ENCODE measurements around the gene CMIP. TPM values are rescaled to one million over a fixed set of nuclear protein-coding genes. Genes with fewer than 3 reads are reported as not detected.

The CMIP gene
- total and polyA plus RNA-seq, 10 of the 15 experiments (the other 5 are each of a cell fraction or from before 2014, with no cell fraction given), result 1.2 to 43.2 (median 4.4) TPM

DNA sequence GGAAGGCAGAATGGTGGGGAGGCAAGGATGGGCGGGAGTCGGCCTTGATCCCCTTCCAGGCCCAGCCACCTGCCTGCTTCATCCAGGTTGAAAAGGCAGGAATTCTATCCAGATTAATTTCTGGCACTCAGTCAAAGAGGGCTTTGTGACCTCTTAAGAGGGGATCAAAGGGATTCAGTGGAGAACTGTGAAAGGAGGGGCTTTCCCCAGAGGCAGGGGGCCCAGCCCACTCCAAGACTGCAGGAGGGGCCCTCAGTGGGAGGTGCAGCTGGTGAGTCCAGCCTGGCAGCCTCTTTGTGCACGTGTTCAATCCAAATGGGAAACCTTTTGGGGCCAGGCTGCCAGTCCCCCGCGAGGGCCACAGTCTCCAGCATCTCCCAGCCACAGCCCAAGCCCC, 186.0 kb downstream of the CMIP start (continued):
- no peak for TF ChIP-seq MTA3 (IDR thresholded peaks at IDR 0.05; ENCODE audit: borderline replicate concordance, low read length)
- TF ChIP-seq, protein P1, sequence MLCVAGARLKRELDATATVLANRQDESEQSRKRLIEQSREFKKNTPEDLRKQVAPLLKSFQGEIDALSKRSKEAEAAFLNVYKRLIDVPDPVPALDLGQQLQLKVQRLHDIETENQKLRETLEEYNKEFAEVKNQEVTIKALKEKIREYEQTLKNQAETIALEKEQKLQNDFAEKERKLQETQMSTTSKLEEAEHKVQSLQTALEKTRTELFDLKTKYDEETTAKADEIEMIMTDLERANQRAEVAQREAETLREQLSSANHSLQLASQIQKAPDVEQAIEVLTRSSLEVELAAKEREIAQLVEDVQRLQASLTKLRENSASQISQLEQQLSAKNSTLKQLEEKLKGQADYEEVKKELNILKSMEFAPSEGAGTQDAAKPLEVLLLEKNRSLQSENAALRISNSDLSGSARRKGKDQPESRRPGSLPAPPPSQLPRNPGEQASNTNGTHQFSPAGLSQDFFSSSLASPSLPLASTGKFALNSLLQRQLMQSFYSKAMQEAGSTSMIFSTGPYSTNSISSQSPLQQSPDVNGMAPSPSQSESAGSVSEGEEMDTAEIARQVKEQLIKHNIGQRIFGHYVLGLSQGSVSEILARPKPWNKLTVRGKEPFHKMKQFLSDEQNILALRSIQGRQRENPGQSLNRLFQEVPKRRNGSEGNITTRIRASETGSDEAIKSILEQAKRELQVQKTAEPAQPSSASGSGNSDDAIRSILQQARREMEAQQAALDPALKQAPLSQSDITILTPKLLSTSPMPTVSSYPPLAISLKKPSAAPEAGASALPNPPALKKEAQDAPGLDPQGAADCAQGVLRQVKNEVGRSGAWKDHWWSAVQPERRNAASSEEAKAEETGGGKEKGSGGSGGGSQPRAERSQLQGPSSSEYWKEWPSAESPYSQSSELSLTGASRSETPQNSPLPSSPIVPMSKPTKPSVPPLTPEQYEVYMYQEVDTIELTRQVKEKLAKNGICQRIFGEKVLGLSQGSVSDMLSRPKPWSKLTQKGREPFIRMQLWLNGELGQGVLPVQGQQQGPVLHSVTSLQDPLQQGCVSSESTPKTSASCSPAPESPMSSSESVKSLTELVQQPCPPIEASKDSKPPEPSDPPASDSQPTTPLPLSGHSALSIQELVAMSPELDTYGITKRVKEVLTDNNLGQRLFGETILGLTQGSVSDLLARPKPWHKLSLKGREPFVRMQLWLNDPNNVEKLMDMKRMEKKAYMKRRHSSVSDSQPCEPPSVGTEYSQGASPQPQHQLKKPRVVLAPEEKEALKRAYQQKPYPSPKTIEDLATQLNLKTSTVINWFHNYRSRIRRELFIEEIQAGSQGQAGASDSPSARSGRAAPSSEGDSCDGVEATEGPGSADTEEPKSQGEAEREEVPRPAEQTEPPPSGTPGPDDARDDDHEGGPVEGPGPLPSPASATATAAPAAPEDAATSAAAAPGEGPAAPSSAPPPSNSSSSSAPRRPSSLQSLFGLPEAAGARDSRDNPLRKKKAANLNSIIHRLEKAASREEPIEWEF (IDR thresholded peaks at IDR 0.05; ENCODE audit: insufficient replicate concordance, low read depth, low read length), result no peak
- no peak for TF ChIP-seq IKZF1 (conservative IDR thresholded peaks at IDR 0.05)
- no peak for TF ChIP-seq KAT2A (conservative IDR thresholded peaks at IDR 0.05; ENCODE audit: control insufficient read depth, low read depth, low read length)

DNA sequence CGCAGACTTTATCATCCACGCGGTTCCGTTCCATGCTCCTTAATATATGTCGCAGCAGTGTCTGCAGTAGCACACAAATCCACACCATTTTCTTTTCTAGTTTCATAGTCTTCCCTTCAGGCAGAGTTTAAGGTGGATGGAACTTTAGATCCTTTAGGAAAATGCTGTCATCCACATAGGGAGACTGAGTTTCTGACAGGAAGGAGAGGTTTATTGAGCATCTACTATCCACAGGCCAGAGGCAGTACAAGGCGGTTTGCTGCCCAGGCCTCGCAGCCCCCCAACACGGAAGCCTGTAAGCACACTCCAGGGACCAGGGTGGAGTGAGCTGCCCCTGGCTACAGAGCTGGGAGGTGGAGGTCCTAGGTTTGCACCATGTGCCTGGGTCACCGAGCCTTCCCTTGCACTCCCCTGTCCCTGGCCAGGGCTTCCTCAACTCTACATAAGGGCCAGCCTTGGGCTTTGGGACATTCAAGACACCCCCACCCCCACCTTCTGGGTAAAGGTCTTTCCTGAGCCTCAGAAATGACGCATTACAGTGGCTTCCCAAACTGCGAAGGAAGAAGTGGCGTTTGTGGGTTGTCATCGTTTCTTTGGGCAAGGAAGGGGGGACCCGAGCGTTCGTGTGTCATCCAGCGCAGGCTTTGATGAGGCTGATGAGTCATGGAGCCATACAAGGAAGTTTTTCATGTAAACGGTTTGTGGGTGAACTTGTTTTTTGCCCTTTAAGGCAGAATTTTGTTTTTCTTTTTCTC, 188.0 kb downstream of the CMIP start:
- ATAC-seq (no peak), DNase-seq (ENCODE audit: low read depth, low spot score) (no peak), FAIRE-seq (no peak)
- whole genome bisulfite sequencing (ENCODE audit: insufficient coverage, insufficient replicate concordance, low lambda C conversion rate, missing lambda C conversion rate), result 80% methylated on average over 18 of the region's 18 CpGs
- H2AFZ ChIP-seq (ENCODE audit: control insufficient read depth, low read depth, low read length), result no peak overlapping the region
- no TSS peak for BruUV-seq (replicated peaks)
- CTCF ChIA-PET, result interaction anchor here (2.1 kb wide), 1 partner anchor 82 kb away, joined by 6 read pairs; no protein-coding TSS in a partner anchor
- peaks cover 2% of the 10 kb centered on the region in 2 experiments; a peak in 3 of 4 replicates for H3K36me3 ChIP-seq (ENCODE audit: control insufficient read depth in 2 of 2, insufficient read depth in 2 of 2, low read length in 1 of 2)
- no peak overlapping the region for H3K27ac ChIP-seq (ENCODE audit: control insufficient read depth, insufficient read depth)
- no peak overlapping the region for H3K9ac ChIP-seq (ENCODE audit: control insufficient read depth, insufficient read depth, low read length)
- no peaks in the 10 kb centered on the region for H3K79me2 ChIP-seq (ENCODE audit: control insufficient read depth, insufficient read depth, low read length)
- H3K9me3 ChIP-seq (replicated peaks; ENCODE audit: control insufficient read depth, insufficient read depth, low read length), result no peaks in the 10 kb centered on the region
- in situ Hi-C loops (cut with MboI), result no loop called here
- H3K4me2 ChIP-seq (ENCODE audit: control insufficient read depth, insufficient read depth), result no peak overlapping the region
- H3K4me1 ChIP-seq (ENCODE audit: control insufficient read depth, insufficient read depth, low read length), result no peaks in the 10 kb centered on the region
- RAD21 ChIA-PET (ENCODE audit: unreplicated experiment), result no interaction called here
- no peak overlapping the region for H3K4me3 ChIP-seq
- POLR2A ChIA-PET, result no interaction called here
- no peaks in the 10 kb centered on the region for H4K20me1 ChIP-seq (ENCODE audit: control insufficient read depth, insufficient read depth)
- SMC1A ChIA-PET (ENCODE audit: uncharacterized antibody, unreplicated experiment), result interaction anchor here (0.6 to 1.0 kb wide), 2 partner anchors 34 to 324 kb away, joined by 3 read pairs; no protein-coding TSS in a partner anchor
- intact Hi-C loops (cut with micrococcal nuclease; ENCODE audit: unreplicated experiment), result no loop called here
- no peaks in the 10 kb centered on the region for H3K27me3 ChIP-seq (replicated peaks in 1 of 2; ENCODE audit: control insufficient read depth in 2 of 2, insufficient read depth in 2 of 2, low read length in 1 of 2)
- TF ChIP-seq NR2C1 (IDR thresholded peaks at IDR 0.05) (no peak), POLR2A (IDR thresholded peaks at IDR 0.05; ENCODE audit: low read depth, low read length) (no peak), JUND (IDR thresholded peaks at IDR 0.05; ENCODE audit: low read depth, low read length) (no peak)
- TF ChIP-seq, protein P2, sequence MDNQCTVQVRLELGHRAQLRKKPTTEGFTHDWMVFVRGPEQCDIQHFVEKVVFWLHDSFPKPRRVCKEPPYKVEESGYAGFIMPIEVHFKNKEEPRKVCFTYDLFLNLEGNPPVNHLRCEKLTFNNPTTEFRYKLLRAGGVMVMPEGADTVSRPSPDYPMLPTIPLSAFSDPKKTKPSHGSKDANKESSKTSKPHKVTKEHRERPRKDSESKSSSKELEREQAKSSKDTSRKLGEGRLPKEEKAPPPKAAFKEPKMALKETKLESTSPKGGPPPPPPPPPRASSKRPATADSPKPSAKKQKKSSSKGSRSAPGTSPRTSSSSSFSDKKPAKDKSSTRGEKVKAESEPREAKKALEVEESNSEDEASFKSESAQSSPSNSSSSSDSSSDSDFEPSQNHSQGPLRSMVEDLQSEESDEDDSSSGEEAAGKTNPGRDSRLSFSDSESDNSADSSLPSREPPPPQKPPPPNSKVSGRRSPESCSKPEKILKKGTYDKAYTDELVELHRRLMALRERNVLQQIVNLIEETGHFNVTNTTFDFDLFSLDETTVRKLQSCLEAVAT (IDR thresholded peaks at IDR 0.05), result no peak

Measured in GM12878 (cell line).